ENCODE measurements around the gene KCNQ5. TPM values are rescaled to one million over a fixed set of nuclear protein-coding genes. Genes with fewer than 3 reads are reported as not detected.

KCNQ5 gene
- total RNA-seq, 1 experiment from 2014 or later = 17.8 TPM

DNA sequence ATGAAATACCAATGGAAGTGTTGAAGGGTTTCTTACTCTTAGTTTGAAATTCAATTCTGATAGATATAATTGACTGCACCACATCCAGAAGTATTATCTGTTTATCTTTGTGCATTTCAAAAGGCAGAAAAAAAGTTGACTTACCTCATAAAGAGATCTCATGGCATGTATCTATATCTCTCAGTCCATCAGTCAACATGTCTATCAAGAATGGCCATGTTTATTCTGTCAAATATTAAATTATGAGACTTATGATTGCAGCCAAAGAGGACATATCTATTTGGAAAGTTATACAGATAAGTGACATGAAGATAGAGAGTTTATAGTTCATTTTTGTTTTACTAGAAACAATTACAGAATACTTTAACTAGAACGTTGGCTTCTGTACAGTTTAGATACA, 325.7 kb downstream of the KCNQ5 start:
- intact Hi-C loops (cut with micrococcal nuclease; ENCODE audit: unreplicated experiment) = no loop called here
- Histone ChIP-seq H3K9me3 (ENCODE audit: low read depth, low read length, poor library complexity, severe bottlenecking) (no peaks in the 10 kb centered on the region), H3K36me3 (ENCODE audit: insufficient read depth, low read length, poor library complexity, severe bottlenecking) (no peaks in the 10 kb centered on the region), H3K27me3 (replicated peaks; ENCODE audit: insufficient read depth, low read depth, low read length, poor library complexity) (no peaks in the 10 kb centered on the region), H3K4me1 (ENCODE audit: insufficient read depth, low read length, poor library complexity, severe bottlenecking) (peaks cover 27% of the 10 kb centered on the region), H3K4me3 (ENCODE audit: low read depth, low read length, poor library complexity, severe bottlenecking) (no peak overlapping the region), H3K27ac (ENCODE audit: low read depth, low read length, poor library complexity, severe bottlenecking) (no peak overlapping the region)
- TF ChIP-seq, protein P1, sequence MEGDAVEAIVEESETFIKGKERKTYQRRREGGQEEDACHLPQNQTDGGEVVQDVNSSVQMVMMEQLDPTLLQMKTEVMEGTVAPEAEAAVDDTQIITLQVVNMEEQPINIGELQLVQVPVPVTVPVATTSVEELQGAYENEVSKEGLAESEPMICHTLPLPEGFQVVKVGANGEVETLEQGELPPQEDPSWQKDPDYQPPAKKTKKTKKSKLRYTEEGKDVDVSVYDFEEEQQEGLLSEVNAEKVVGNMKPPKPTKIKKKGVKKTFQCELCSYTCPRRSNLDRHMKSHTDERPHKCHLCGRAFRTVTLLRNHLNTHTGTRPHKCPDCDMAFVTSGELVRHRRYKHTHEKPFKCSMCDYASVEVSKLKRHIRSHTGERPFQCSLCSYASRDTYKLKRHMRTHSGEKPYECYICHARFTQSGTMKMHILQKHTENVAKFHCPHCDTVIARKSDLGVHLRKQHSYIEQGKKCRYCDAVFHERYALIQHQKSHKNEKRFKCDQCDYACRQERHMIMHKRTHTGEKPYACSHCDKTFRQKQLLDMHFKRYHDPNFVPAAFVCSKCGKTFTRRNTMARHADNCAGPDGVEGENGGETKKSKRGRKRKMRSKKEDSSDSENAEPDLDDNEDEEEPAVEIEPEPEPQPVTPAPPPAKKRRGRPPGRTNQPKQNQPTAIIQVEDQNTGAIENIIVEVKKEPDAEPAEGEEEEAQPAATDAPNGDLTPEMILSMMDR (conservative IDR thresholded peaks at IDR 0.05; ENCODE audit: low read depth, low read length) = no peak
- no peak for TF ChIP-seq EZH2 (IDR thresholded peaks at IDR 0.05; ENCODE audit: borderline replicate concordance, low read depth, low read length, poor library complexity, severe bottlenecking)
- ChIA-PET CTCF (no interaction called here), POLR2A (ENCODE audit: low non-redundant PET) (no interaction called here)
- BruUV-seq (replicated peaks) = no TSS peak
- DNase-seq (ENCODE audit: low spot score) = no peak

DNA sequence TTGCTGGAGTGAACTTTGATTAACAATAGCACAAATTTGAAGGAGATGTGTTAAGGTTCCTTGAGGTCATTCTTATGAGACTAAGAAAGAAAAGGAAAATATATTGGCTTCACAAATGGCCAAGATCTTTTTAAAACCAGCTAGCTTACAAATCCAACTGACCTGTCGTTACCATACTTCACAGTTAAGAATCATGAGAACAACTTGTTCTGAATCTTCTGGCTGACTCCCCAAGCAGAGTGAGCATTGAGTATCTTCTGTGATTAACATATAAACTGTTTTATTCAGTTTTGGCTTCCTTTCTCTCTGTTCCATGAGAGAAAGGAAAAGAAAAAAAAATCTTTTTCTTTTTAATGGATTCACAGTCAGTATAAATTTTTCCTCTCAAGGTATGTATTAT, 326.3 kb downstream of the KCNQ5 start:
- no peaks in the 10 kb centered on the region for H3K36me3 ChIP-seq (ENCODE audit: insufficient read depth, low read length, poor library complexity, severe bottlenecking)
- BruUV-seq (replicated peaks) = no TSS peak
- H3K27ac ChIP-seq (ENCODE audit: low read depth, low read length, poor library complexity, severe bottlenecking) = no peak overlapping the region
- H3K4me1 ChIP-seq (ENCODE audit: insufficient read depth, low read length, poor library complexity, severe bottlenecking) = peaks cover 33% of the 10 kb centered on the region
- H3K4me3 ChIP-seq (ENCODE audit: low read depth, low read length, poor library complexity, severe bottlenecking) = no peak overlapping the region
- ChIA-PET CTCF (no interaction called here), POLR2A (ENCODE audit: low non-redundant PET) (no interaction called here)
- no peak for DNase-seq (ENCODE audit: low spot score)
- intact Hi-C loops (cut with micrococcal nuclease; ENCODE audit: unreplicated experiment) = no loop called here
- TF ChIP-seq, protein P1 (conservative IDR thresholded peaks at IDR 0.05; ENCODE audit: low read depth, low read length) = no peak
- no peak for TF ChIP-seq EZH2 (IDR thresholded peaks at IDR 0.05; ENCODE audit: borderline replicate concordance, low read depth, low read length, poor library complexity, severe bottlenecking)
- H3K27me3 ChIP-seq (replicated peaks; ENCODE audit: insufficient read depth, low read depth, low read length, poor library complexity) = no peaks in the 10 kb centered on the region
- H3K9me3 ChIP-seq (ENCODE audit: low read depth, low read length, poor library complexity, severe bottlenecking) = no peaks in the 10 kb centered on the region

DNA sequence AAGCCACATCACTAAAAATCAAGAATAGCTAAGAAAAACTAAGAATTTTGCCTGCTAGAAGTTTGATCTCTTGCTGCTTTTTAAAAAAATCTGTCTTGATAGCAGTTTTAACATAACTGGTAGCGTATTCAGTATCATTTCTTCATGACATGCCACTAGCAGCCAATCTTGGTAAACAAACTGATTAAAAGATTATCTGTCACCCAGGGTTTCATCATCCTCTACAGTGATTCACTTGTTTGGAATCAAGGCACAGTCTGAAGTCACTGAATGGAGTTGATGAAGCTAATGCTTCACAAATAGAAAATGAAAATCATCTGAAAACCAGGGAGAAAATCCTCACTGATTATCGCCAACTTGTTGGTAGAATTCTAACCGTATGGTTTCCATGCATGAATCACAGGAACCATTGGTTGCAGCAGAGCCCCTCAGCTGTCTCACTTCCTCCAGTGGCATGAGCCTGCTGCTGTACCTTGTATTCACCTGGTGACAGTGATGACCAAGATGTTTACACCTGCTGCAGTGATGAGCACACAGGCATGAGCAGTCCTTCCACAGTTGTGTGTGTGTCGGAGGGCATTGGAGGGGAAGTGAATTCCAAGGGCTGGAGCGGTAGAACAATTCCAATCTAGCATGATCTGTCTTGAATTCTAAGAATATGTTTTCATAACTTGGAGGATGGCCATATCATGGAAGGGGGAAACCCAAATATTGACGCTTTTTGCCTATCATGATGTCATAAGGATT, 328.4 kb downstream of the KCNQ5 start:
- CTCF ChIA-PET = no interaction called here
- H3K4me3 ChIP-seq (ENCODE audit: low read depth, low read length, poor library complexity, severe bottlenecking) = no peak overlapping the region
- TF ChIP-seq EZH2 (IDR thresholded peaks at IDR 0.05; ENCODE audit: borderline replicate concordance, low read depth, low read length, poor library complexity, severe bottlenecking) = no peak
- TF ChIP-seq, protein P1 (conservative IDR thresholded peaks at IDR 0.05; ENCODE audit: low read depth, low read length) = no peak
- no peaks in the 10 kb centered on the region for H3K27me3 ChIP-seq (replicated peaks; ENCODE audit: insufficient read depth, low read depth, low read length, poor library complexity)
- DNase-seq (ENCODE audit: low spot score) = peak; percentile 83
- POLR2A ChIA-PET (ENCODE audit: low non-redundant PET) = no interaction called here
- H3K36me3 ChIP-seq (ENCODE audit: insufficient read depth, low read length, poor library complexity, severe bottlenecking) = no peaks in the 10 kb centered on the region
- BruUV-seq (replicated peaks) = no TSS peak
- H3K4me1 ChIP-seq (ENCODE audit: insufficient read depth, low read length, poor library complexity, severe bottlenecking) = peaks cover 55% of the 10 kb centered on the region
- intact Hi-C loops (cut with micrococcal nuclease; ENCODE audit: unreplicated experiment) = loop anchor here (5.0 to 10.0 kb wide), 3 partner anchors 102 to 328 kb away; partner anchors contain the start of gene KCNQ5
- H3K9me3 ChIP-seq (ENCODE audit: low read depth, low read length, poor library complexity, severe bottlenecking) = no peaks in the 10 kb centered on the region
- H3K27ac ChIP-seq (ENCODE audit: low read depth, low read length, poor library complexity, severe bottlenecking) = peak overlapping the region; percentile 72
